ENCODE results near the gene ARHGAP31.

- TF ChIP-seq, protein P1, sequence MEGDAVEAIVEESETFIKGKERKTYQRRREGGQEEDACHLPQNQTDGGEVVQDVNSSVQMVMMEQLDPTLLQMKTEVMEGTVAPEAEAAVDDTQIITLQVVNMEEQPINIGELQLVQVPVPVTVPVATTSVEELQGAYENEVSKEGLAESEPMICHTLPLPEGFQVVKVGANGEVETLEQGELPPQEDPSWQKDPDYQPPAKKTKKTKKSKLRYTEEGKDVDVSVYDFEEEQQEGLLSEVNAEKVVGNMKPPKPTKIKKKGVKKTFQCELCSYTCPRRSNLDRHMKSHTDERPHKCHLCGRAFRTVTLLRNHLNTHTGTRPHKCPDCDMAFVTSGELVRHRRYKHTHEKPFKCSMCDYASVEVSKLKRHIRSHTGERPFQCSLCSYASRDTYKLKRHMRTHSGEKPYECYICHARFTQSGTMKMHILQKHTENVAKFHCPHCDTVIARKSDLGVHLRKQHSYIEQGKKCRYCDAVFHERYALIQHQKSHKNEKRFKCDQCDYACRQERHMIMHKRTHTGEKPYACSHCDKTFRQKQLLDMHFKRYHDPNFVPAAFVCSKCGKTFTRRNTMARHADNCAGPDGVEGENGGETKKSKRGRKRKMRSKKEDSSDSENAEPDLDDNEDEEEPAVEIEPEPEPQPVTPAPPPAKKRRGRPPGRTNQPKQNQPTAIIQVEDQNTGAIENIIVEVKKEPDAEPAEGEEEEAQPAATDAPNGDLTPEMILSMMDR (IDR thresholded peaks at IDR 0.05) = no peak
- TF ChIP-seq POLR2A (IDR thresholded peaks at IDR 0.05) = no peak
These were observed 6.8 kb downstream of the ARHGAP31 start for GRCh38 chr3:119300991-119301391.

All from tibial nerve (tissue), 3 donors.